NCI-H345 (cell line): Measurements from ENCODE around the gene LDHA.

Source experiments
- DNase-seq: peaks from one replicate; lab custom pipeline; 2025; lab: John Stamatoyannopoulos, UW

The LDHA gene

DNA sequence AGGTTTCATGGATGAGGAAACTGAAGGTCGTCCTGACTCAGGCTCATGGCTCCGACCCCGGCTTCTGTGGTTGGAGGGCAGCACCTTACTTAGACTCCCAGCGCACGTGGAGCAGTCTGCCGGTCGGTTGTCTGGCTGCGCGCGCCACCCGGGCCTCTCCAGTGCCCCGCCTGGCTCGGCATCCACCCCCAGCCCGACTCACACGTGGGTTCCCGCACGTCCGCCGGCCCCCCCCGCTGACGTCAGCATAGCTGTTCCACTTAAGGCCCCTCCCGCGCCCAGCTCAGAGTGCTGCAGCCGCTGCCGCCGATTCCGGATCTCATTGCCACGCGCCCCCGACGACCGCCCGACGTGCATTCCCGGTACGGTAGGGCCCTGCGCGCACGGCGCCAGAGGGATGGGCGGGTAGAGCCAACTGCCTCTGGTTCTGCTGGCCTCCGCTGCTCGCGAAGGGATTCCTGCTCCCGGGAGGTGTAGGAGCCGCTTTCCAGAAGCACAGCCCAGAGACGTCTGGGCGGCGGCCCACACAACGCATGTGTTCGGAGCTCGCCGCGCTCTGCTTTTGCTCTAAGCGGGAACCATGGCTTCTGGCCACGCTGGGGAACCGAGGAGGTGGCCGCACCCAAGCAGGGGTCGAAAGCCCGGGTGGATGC lies at the start of gene LDHA:
LDHA (plus strand) TSS at position 289 of the 653 bp plus-strand sequence. CDS start 2,280 bp downstream, outside the sequence.
- DNase-seq = peak; percentile 97

DNA sequence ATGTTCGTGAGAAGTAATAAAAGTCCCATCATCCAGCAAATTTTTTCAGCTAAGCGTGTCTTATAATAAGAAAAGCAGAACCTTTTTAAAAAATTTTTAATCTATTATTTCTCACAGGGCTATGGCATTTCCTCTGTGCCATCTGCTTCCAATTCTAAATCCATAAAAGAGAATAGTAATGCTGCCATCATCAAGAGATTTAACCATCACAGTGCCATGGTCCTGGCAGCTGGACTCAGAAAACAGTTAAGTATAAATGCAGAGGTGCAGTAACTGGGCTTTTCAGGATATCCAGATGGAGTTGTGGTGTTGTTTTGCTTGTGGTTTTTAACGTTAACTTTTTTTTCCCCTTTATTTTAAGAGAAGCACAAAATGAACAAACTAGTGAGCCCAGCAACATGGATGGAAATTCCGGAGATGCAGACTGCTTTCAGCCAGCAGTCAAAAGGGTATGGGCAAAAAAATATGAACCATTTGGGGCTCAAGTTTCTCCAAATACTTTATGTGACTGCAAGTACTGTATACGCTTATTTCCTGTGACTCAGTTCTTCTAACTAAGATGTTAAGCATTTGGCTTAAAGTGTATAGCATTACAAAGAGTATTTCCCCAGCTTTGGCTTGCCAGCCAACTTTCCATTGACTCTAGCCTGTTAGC lies 46.8 kb upstream of the LDHA start:
- DNase-seq = no peak

DNA sequence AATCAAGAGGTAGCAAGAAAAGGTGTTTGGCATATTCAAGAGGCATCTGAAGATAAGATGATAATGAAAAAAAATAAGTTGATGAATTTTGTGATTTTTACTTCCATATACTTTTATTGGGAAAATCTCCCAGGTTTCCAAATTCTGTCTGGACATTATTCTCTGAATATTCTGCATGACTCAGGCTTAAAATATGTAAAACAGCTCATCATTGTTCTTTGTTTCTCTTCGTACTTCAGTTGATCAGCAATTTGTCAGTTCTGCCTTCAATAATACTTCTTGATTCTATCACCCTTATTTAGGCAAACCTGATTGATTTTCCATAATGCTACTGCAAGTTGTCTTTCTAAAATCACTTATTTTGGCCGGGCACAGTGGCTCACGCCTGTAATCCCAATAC lies 41.8 kb upstream of the LDHA start:
- no peak for DNase-seq

DNA sequence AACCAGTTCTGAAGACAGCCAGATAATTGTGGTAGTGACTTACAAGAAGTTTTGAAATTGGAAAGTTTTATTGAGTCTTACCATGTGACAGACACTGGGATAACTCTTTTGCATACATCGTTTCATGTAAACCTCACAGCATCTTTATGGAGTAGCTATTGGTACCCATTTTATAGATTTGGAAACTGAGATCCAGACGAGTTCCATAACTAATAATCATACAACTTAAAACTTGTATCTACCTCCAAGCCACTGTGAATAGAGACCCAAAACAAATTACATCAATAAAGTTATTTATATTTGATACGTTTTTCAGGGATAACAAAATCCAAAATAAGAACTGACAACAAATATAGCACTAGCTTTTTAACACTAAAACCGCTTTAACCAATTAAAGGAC lies 35.7 kb upstream of the LDHA start:
- no peak for DNase-seq

DNA sequence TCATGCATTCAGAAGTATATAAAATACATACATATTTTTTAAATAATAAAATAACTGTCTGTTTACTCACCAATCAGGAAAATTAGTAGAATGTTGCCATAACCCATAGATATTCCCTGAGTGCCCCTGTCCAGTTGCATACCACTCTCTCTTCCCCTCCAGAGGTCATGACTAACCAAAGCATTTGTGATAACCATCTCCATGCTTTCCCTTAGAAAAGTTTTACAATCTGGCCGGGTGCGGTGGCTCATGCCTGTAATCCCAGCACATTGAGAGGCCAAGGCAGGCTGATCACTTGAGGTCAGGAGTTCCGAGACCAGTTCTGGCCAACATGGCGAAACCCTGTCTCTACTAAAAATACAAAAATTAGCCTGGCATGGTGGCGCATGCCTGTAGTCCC lies 33.2 kb upstream of the LDHA start:
- DNase-seq = no peak

DNA sequence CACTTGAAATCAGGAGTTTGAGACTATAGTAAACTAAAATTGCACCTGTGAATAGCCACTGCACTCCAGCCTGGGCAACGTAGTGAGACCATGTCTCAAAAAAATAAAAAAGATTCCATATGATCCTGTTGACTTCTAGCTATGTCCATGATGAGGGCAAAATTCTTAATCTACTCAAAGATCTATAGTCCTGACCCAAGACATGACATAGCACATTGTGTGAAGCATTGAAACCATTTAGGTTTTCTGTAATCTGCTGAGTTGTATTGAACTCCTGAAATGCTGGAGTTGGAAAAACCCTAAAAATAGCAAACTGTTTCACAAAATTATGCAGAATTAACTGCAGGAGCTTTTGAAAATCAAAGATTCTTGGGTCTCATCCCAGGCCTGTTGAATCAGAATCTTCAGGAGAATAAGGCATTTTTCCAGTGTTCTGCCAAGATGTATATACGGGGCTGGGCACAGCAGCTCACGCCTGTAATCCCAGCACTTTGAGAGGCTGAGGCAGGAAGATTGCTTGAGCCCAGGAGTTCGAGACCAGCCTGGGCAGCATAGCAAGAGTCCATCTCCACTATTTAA lies 29.8 kb upstream of the LDHA start:
- DNase-seq = no peak

DNA sequence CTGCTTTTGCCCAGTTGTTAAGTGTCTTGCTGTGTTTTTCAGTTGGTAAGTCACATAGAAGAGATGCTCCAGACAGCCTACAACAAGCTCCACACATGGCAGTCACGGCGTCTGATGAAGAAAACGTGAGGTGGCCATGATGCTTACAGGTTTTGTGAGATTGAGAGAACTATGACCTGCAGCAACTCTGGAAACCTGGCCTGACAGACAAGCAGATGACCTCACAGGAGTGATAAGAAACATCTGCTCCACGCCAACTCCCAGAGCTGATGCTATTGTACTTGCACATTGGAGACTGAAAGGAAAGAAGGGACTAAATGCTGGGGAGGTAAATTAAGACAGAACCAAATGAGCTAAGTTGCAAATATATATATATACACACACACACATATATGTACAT lies 28.6 kb upstream of the LDHA start:
- no peak for DNase-seq

DNA sequence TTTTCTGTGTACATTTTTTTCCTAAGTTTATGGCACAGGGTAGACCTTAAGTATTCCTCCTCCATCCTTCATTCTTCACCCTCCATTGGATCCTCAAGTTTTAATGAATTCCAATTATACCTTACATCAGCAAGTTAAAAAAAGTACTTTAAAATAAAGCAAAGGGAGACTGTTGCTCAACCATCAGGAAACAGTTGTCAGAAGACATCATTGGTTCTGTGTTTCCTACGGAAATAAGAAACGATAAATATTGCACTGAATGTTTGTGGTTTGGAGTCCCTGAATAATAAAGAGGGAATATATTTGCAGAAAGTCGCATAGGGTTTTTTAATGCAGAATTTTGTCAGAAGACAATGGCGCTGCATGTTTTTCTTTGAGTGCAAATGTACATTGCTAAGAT lies 28.1 kb upstream of the LDHA start:
- no peak for DNase-seq

DNA sequence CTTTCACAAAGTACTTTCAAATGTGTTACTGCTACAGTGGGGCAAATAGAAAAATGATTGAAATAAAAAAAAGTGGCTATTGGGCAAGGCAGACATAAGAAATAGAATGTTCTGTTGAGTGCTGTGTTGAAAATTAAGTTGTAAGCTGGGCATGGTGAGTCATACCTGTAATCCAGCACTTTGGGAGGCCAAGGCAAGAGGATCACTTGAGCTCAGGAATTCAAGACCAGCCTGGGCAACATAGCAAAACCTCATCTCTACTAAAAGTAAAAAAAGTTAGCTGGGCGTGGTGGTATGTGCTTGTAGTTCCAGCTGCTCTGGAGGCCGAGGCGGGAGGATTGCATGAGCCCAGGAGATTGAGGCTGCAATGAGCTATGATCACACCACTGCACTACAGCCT lies 26.9 kb upstream of the LDHA start:
- no peak for DNase-seq

DNA sequence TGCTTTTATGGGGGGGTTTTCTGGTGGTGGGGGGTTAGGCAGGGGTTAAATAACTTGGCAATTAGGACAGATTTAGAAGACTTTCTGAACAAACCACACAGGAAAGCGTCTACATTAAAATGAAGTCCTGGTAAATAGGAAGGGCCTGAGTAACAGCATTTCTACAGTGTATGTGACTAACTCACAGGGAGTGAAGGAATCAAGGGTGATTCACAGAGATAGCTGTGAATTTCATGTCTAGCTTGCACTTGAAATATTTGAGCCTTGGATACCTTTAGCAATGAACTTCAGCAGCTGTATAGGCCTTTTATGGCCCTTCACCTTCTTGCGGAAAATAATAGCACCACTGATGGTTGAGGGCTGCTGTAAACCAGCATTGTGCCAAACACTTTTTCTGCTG lies 26.1 kb upstream of the LDHA start:
- no peak for DNase-seq

DNA sequence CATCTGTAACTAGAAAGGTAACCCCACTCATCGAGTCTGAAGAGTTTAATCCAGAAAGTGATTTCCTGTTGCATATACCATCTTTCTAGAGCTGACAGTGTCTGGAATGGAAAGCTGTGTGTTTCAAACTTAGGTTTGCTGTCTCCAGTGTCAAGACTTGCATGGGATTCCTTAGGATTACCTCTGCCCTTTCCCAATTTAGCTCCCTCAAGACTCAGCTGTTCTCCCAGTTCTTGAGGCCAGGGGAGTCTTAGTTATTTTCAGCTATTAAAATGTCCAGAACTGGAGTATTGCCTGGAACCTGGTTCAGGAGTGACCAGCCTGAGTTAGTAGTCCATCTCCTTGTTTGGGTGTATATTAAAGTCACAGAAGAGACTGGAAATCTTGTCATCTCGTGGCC lies 25.0 kb upstream of the LDHA start:
- no peak for DNase-seq

DNA sequence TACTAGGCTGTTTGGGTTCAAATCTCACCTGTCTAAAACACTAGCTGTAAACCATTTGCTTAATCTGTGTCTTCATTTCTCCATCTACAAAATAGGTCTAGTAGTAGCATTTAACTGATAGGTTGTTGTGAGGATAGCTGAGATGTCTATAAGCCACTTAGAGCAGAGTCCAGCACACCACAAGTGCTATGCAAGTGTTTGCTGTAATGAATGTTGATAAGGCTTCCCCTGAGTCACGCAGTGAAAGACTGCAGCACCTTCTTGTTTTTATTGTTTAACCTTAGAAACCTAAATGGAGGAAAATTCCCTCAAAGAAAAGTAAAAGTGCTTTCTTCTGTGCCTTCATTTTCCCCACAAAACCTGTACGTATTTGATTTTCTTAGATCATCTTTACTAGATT lies 23.1 kb upstream of the LDHA start:
- DNase-seq = no peak

DNA sequence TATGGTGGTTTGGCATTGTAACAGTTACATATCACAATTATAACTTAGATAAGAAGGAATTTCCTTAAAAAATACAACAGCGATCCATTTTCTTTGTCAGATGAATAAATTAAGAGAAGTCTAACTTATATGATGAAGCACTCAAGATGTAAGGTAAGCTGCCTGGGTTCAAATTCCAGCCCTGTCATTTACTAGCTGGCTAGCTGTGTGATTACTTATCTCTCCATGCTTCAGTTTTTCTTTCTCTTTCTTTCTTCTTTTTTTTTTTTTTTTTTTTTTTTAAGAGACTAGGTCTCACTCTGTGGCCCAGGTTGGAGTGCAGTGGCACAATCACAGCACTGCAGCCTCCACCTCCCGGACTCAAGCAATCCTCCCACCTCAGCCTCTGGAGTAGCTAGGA lies 22.2 kb upstream of the LDHA start:
- no peak for DNase-seq

DNA sequence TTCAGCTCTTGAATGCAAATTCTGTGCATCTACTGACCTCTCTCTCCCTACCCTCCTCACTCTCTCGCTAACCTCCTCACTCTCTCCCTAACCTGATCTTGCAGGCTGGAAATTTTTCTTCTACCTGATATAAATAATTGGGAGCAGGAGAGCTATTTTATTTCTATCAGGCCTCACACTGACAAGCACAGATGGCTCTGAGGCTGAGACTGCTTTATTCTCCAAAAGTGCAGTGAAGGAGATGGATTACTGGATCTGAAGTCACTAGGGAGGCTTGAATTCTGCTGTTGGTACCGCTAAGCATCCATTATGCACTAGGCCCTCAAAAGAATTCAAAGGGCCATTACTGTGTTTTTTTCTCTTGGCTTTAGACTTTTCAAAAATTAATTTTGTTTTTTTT lies 19.4 kb upstream of the LDHA start:
- no peak for DNase-seq

DNA sequence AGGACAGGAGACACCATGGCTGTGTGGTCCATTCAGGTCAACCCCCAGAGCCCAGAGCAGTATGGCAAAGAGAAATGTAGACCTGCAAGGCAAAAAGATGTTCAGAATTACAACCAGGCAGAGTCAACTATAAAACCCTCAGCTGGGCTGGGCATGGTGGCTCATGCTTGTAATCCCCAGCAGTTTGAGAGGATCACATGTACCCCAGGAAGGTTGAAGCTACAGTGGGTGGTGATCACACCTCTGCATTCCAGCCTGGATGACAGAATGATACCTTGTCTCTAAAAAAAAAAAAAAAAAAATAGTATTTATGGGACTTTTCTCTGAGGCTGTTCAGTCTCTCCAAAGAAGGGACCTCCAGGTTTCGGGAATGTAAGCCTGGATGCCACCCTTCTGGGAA lies 18.4 kb upstream of the LDHA start:
- no peak for DNase-seq

DNA sequence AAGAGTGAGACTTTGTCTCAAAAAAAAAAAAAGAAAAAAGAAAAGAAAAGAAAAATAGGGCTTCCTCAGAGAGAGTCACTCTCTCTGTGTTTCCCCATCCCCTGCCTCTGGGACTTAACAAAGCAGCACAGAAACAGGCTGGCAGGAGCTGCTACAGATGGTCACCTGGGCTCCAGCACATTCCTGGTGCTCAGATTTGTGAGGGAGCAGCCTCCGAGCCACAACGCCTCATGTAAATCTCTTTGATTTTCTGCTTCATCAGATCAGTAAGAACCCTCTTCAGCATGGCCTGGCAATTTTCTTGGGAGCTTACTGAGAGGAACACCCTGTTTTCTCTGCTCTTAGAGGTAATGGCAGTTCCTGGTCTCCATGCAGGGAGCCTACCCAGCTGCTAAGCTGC lies 15.2 kb upstream of the LDHA start:
- DNase-seq = no peak

DNA sequence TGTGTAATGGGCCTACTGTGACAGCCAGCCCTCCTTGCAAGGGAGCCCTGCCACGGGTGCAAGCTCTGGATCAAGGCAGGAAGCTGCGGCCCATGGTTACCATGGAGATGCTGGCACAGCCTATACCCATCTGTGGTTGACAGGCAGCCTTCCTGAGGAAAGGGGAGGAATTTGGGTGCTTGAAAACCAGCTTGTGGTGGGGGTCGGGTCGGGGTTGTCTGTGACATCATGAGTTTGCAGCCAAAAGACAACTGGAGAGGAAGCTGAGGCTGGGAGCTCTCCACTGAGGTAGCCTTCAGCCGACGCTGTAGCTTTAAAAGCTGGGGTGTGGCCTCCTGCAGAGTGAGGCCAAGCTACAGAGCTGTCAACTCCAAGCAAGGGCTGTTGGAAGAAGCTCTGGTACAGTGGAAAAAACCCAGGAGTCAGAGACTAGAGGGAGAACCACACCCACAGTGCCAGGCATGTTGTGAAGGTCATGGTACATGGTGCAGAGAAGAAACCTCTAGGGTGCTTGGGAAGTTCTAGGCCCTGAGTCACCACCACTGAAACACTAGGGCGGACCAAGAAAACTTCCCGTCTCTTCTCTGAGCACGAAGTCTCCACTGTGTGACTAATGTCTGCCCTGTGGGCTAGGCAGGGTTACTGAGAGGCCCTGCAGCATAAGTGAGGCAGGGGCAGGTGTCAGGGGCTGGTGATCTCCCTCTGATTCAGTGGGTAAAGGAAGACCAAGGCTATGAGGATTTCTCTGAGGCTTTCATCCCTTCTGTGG lies 10.8 kb upstream of the LDHA start:
- DNase-seq = no peak

DNA sequence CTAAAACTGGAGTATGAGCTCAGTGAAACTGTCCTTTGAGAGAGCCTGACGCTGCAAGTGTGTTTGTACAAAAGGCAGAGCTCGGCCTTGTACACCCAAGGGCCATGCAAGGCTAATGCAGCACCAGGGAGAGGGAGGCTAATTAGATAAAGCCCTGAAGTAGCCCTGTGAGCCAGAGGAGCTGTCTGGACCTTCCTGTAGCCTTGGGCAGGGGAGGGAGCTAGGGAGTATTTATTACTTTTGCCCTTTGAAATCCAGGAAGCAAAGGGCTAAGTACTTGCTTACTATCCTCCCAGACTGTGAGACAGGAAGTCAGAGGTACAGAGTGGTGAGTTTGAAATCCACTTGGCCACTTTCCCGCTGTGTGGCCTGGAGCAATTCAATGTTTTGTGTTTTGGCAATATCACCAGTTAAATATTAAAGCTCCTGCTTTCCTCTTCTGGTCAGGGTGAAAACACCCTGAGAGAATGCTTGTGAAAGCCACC lies 10.2 kb upstream of the LDHA start:
- no peak for DNase-seq

DNA sequence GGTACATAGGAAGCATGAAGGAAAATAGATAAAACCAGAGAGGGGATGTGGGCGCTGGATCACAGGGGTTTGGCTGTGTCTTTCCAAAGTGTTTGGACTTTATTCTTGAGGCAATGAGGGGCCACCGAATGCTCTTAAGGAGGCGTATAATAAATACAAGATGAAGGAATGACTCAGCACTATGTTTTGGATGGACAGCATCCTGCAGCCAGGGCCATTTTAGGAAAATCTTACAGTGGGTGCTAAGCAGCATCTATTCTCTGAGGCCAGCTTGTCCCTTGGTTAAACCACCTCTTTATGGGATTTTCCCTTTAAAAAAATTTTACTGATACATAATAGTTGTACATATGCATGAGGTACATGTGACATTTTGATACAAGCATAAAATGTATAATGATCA lies 4.3 kb upstream of the LDHA start:
- no peak for DNase-seq

DNA sequence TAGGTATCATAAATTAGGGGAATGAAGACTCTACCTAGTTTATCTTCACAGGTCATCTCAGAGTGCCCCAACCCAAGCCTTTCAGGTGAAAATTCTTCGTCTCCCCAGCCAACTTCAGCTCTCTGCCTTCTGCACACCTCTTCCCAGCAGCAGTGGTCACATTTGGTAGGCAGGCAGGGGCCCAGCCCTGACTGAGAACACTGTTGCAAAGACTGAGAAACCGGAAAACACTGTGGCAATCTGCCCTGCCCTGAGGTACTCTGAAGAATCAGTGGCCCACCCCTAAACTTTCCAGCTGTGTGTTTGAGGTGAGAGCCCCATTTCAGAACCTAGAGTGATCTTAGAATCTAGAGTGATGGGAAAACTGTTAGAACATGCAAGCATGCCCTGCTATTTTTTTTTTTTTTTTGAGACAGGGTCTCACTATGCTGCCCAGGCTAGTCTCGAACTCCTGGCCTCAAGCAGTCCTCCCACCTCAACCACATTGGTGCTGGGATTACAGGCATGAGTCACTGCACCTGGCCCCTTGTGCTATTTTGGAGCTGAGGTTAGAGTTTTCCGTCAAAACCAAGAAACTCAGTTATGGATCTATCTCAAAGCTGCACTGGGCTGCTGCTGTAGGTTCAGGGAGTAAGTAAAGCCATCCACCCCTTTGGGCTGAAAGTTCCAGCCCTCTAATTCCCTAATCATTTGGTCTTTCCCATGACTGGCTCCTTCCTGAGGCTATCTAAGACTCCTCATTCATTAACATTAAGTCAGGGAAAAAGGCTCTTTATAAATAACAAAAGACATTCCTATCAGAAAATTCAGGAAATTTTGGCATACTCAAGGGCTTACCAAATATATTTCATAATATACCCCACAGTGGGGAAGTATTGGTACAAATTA lies 1.7 kb upstream of the LDHA start:
- no peak for DNase-seq

DNA sequence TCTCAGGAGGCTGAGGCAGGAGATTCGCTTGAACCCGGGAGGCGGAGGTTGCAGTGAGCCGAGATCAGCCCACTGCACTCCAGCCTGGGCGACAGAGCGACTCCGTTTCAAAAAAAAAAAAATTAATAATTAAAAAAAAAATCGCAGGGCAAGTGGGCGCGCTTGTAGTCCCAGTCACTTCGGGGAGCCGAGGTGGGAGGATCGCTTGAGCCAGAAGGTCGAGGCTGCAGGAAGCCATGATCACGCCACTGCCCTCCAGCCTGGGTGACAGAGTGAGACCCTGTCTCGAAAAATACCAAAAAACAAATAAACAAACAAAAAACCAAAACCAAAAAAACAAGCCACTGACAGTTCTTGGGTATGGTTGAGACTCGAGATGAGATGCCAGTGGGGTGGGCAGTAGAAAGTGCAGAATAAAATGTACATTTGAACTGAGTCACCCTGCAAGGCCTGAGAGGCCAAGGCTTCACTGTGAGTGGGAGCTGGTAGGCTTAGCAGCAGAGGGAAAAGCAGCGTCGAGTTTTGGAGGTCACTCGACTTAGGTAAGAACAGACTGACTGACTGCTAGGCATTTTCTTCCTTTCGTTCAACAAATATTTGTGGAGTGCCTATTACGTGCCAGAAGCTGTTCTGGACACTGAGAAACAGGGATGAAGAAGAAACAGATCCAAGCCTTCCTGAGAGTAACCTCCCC lies 635 bp upstream of the LDHA start:
- no peak for DNase-seq
